Activated CD4-positive, alpha-beta T cell treated with anti-CD3 and anti-CD28 coated beads, Interleukin-2, Interleukin-6, amounts not matched to agents 100 ng/mL and 50 ng/mL, durations not matched to agents 16 hours and 8 hours (primary cell): Measurements from ENCODE around the gene CTRB2.
"Not testable (repeated sequence)": the region's sequence is repeated elsewhere in the genome, so short reads cannot be mapped to it uniquely, and the experiment has no call there.

Source experiments
- DNase-seq: peaks from one replicate; pipeline ENCODE4 v3.0.0-alpha.2; 2020

Gene CTRB2

GRCh38 chr16:75241955-75242354 lies 35.0 kb upstream of the CTRB2 start:
- no peak for DNase-seq

GRCh38 chr16:75241412-75241811 lies 34.5 kb upstream of the CTRB2 start:
- no peak for DNase-seq

GRCh38 chr16:75240633-75241032 lies 33.7 kb upstream of the CTRB2 start:
- not testable (repeated sequence) for DNase-seq

GRCh38 chr16:75239542-75240122 lies 32.7 kb upstream of the CTRB2 start:
- no peak for DNase-seq

- no peak for DNase-seq
Measured at GRCh38 chr16:75238853-75239541, 32.0 kb upstream of the CTRB2 start.

DNA sequence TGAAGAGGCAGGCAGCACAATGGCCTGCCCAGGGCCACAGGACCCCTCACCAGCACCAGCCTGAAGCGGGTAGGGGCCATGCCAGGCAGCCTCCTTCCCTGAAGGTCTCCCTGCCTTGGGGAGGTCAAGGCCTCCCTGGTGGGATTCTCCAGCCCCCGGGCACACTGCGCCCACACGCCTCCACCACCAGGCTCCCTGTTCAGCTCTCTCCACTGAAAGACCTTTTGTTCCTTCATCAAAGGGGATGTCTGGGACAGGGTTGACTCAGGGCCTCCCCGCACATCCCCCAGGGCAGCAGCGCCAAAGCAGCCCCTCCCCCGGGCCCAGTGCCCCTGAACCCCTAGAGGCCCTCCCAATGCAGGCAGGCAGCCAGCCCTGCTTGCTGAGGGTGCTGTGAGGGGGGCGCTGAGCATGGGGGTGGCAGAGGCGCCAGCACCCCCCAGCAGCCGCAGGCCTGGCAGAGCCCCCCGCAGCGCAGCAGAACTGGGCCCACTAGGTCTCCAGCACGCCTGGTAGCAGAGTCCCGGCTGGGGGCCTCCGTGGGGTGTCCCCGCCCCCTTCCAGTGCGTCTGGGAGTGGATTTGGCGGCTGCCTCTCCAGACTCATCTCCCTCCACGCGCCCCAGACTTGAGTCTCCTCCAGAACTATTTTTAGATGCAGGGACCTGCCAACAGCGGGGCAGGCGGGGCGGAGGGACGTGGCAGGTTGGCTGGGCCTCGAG lies 31.3 kb upstream of the CTRB2 start:
- DNase-seq, result no peak

DNA sequence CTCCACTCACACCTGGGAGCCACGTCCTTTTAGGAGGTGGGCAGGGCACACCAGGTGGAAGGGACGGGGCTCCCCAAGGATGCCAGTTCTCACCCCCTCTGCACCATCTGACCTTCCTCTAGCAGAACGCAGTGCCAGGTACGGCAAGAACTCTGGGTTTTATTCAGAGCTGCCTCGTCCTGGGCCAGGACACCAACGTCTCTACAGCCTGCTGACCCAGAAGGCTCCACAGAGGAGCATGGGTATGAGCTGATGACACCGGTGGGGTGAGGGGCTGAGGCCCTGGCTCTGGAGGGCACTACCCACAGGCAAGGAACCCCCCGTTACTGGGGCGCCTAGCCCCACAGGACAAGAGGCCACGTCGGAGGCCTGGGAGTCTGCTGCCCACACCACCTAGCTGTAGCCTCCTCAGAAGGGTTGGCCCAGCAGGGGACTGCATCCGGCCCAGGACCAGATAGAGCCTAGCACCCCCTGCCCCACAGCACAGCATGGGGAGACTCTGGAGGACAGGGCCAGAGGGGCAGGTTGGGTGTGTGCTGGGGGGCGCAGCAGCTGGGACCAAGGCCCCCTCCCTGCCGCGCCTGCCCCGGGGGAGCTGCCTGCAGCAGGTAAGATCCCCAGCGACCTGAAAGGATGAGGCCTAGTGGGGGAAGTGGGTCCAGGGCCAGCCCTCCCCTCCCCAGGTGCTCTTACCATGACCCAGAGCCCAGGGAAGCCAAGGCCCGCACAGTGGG lies 30.6 kb upstream of the CTRB2 start:
- DNase-seq, result no peak

- no peak for DNase-seq
Measured at GRCh38 chr16:75236736-75237397, 29.9 kb upstream of the CTRB2 start.

GRCh38 chr16:75236232-75236631 lies 29.3 kb upstream of the CTRB2 start:
- DNase-seq, result peak; percentile 48

GRCh38 chr16:75235721-75236193 lies 28.8 kb upstream of the CTRB2 start:
- DNase-seq, result no peak

- DNase-seq, result no peak
Measured at GRCh38 chr16:75234856-75235696, 28.1 kb upstream of the CTRB2 start.

GRCh38 chr16:75233611-75233938 lies 26.6 kb upstream of the CTRB2 start:
- DNase-seq, result no peak

- DNase-seq, result no peak
Measured at GRCh38 chr16:75231570-75231969, 24.6 kb upstream of the CTRB2 start.

GRCh38 chr16:75230471-75231110 lies 23.6 kb upstream of the CTRB2 start:
- DNase-seq, result no peak

- no peak for DNase-seq
Measured at GRCh38 chr16:75229172-75230031, 22.4 kb upstream of the CTRB2 start.

- DNase-seq, result no peak
Measured at GRCh38 chr16:75228143-75228976, 21.4 kb upstream of the CTRB2 start.

DNA sequence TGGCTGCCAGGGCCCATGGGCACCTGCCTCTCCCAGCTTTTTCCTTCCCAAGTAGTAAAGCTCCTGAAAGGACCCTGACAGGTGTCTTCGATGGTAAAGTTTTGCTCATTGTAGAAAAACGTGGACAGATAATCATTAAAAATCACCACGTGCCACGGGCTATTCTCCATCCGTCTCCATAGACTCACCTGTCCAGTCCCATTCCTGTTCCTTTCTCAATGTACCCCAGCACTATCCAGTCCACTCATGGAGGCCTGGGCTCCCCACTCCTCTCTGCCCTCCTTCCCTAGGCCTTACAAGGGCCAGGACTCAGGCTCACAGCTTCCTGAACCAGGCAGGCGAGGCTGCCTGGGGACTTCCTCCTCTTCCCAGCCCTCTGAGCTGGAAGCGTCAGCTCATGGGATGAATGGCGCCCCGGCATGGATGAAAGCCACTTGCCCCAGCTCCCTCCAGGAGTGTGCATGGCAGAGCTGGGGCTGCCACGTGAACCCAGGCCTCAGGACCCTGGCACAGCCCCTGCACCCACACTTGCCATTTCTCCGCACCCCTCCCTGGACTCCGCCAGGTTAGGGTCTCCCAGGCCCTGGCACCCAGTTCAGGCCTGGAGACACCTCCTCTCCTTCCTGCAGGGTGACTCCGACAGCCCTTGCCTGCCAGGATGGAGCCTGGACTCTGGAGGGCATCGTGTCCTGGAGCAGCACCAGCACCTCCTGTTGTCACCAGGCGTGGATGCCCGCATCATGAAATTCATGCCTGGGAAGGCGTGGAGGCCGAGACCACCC lies 20.6 kb upstream of the CTRB2 start:
- no peak for DNase-seq

- DNase-seq, result no peak
Measured at GRCh38 chr16:75226550-75227360, 19.8 kb upstream of the CTRB2 start.
